Central memory CD4-positive, alpha-beta T cell (primary cell): ENCODE measurements around the gene PDGFA.

Experiments
- DNase-seq: peaks from one replicate; pipeline ENCODE4 v3.0.0; 2022
- total RNA-seq, 3 experiments: gene quantifications; one replicate each; lab custom pipeline; 2026; lab: John Stamatoyannopoulos, UW

Gene PDGFA
- total RNA-seq, result 0 to 28.1 (median 0.11) reads per million in 3 experiments

DNA sequence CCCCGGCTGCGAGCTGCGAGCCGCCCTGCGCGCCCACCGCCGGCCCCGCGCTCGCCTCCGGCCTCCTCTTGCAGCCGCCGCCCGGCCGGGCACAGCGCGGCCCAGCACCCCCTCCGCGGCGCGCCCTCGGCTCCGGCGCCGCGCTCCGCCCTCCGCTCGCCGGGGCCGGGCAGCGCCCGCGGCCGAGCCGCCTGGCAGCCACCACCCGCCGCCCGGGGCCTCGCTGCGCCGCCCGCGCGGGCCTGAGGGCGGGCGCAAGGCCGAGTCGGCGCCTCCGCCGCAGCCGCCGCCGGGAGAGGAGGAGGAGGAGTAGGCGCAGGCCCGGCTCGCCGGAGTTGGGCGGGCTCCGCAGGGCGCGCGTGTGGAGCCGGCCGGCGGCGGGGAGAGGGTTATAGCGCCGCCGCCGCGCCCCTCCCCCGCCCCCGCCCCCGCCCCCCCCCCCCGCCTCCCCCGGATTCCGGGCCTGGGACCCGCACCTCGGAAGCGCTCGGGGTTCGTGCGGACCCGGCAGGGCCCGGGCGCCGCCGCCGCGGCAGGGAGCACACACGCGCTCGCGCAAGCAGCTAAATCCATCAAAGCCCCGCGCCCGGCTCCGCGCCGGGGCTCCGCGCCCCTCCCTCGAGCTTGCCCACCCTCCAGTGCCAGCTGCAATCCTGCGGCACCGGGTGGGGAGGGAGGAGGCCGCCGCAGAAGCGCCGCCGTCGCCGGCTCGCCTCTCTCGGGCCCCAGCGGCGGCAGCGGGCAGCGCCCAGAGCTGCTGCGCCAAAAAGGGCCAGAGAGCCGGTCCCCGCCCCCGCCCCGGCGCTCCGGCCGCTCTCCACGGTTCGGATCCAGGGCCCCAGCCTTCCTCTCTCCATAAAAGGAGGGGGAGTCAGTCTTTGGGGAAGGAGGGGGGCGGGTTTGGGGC, at the start of gene PDGFA:
Gene PDGFA, minus strand, starts transcription at position 363 of the 907 bp plus-strand sequence. CDS start 845 bp downstream, outside the sequence.
- DNase-seq, result no peak

DNA sequence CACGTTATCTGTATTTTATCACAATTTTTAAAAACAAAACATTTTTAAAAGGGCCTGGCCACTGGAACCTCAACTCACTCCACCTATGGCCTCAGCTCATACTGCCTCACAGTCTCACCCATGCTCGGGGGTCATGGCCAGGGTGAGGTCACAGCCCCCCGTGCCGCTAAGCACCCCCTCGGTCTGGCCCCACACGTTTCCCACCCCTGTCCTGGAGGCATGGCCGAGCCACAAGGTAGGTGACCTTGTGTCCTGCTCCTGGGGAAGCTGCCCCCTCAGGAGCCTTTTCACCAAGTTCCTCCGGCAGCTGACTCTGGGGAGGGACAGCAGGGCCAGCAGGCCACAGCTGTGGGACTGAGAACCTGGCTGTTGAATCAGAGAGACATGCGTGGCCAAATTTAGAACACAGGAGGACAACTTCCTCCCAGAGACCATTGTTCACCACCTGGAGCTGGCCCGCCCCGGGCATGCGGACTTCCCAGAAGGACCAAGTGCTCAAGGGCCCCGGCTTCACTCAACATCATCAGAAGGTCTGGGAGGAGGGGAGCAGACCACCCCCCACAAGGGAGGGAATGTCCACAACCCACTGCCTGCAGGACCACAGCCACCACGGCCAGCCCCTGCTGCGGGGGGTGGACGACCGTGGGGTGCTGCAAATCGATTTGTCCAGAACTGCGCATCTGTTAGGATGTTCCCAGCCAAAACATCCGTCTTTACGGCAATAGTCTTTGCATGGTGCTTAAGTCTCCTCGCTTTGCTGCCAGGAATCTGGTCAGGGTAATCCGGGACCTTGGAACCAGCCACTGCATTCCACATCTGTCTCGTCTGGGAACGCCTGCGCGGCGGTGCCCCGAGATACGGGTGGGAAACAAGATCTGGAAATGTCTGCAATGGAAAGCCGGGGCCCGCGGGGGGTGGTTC, 48.6 kb upstream of the PDGFA start:
- DNase-seq, result no peak

DNA sequence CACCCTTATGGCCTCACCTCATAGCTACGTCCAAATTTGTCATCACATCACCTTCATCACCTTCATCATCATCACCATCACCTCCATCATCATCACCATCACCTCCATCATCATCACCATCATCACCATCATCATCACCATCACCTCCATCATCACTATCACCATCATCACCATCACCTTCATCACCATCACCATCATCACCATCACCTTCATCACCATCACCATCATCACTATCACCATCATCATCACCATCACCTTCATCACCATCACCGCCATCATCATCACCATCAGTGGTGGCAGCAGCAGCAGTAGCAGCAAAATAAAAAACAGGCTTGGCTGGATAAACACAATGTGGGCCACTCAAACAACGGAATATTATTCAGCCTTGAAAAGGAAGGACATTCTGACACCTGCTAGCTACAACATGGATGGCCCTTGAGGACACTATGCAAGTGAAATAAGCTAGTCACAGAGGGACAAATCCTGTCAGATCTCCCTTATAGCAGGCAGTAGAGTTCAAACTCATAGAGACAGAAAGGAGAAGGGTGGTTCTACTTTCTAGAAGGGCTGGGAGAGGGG, 47.7 kb upstream of the PDGFA start:
- no peak for DNase-seq

DNA sequence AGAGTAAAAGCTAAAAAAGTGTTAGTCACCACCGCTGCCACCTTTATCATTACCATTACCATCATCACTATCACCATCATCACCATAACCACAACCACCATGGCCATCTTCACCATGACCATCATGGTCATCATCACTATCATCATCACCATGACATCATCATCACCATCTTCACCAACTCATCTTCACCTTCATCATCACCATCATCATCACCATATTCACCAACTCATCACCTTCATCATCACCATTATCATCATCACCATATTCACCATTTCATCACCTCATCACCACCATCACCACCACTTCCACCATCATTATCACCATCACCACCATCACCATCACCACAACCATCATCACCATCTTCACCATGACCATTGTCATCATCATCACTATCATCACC, 46.5 kb upstream of the PDGFA start:
- no peak for DNase-seq

DNA sequence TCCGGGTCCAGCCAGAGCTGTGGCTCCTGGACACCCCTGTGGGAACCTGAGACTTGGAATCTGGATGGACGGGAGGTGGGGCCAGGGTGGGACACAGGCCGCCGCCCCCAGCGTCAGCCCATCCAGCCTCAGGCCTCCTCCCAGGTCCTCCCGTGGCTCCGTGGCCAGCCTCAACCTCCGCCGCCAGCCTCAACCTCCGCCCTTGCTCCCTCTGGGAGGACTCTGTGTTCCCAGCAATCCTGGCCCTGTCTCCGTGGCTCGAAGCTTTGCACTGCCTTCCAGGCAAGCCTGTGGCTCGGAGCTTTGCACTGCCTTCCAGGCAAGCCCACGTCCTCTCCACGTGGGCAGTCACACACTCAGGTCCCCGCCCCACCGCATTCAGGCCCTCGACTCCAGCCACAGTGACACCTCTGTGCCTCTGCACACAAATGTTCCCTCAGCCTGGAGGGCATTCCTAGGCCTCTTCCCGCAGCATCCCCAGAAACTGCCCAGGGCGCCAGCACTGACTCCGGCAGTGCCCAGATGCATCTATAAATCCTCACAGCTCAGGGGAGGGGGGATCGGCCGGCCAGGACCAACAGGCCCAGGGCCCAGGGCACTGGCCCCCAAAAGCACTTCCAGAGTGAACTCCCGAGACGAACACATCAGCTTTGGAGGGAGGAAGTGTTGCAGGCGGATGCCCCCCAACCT, 44.7 kb upstream of the PDGFA start:
- DNase-seq, result no peak

DNA sequence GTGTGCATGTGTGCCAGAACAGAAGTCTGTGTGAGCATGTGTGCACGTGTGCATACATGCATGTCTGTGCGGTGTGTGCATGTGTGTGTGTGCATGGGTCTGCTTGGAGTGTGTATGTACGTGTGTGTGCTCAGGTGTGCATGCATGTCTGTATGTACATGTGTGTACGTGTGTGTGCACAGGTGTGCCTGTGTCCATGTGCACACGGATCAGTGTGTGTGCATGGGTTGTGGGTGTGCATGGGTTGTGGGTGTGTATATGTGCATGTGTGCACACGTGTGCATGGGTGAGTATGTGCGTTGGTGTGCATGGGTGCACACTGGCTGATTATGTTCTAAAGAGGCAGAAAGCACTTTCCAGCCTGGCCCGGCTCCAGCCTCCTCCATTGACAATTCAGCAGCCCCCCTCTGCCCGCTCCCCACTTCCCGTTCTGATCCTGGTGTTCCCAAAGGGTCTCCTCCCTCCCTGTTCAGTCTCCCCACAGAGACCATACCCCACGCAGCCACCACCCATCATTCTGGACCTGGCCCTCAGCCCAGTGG, 44.1 kb upstream of the PDGFA start:
- no peak for DNase-seq

DNA sequence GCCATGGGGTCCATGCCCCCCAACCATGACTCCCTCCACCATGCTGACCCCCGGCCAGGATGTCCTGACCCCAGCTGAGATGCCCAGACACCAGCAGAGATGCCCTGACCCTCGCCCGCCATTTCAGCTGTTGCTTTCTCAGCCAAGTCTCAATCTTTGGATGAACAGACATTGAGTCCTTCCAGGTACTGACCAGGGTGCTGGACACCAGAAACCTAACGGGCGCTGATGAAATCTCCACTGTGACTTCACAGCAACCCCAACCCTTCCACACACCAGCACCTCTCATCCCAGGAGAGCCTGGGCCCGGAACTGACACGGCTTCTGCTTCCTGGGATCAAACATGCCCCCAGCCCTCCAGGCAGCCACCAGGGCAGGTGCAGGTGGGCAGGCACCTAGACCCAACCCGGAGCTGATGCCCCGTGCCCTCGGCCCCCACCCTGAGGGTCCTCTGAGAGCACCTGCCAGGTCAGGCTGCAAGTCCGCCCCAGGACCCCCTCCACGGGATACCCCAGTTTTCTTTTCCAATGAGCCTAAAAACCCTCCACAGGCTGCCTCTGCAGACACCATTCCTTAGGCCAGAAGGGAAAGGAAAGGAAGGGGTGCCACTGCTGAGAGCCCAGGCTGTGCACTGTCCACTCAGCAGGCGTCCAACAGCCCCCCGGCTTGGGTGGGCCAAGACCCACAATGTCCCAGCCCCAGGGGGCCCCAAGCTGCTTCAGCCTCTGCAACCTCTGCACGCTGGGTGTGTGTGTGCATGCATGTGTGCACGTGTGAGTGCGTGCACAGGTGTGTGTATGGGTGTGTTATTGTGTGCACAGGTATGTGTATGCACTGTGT, 43.4 kb upstream of the PDGFA start:
- no peak for DNase-seq

DNA sequence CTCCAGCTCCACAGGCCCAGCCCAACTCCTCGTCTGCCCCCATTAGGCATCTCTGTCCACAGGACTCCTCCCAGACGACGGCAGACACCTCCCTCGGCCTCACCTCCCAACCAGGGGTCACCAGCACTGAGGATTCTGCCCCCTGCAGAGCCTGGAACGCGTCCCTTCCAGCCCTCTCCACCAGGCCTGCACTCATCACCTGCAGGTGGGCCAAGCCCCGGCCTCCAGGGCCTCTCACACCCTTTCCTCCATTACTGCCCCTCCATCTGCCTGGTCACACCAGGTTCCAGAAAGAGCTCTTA, 42.7 kb upstream of the PDGFA start:
- no peak for DNase-seq

DNA sequence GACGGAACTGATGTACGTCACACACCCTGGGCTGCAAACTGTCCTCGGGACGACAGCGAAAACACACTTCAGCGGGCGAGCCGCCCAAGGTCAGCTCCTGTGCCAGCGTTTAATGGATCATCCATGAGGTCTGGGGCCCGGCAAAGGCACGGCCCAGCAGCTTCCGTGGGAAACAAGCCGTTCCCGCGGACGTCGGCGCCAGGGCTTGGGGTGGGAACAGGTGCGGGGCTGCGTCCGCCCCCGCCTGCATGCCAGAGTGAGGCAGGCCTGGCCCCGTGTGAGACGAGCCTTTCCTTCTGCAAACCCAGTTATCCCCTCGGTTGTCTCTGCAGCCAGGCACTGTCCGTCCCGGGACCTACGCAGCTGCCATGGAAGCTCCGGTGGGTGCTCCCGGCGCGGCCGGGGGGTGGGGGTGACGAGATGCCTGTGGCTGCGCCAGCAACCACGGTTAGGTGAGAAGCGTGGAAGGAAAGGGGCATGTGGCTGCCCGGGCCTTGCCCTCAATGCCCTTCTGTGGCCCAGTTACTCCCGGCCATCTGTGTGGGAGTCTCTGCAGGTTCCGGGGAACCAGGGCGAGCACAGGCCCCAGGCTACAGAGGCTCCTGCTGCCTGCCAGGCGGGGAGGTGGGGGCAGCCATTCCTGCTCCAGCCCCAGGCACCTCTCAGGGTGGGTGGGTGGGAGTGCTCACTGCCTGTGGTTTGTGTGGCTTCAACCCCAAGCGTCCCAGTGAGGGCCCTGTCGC, 42.2 kb upstream of the PDGFA start:
- DNase-seq, result no peak

DNA sequence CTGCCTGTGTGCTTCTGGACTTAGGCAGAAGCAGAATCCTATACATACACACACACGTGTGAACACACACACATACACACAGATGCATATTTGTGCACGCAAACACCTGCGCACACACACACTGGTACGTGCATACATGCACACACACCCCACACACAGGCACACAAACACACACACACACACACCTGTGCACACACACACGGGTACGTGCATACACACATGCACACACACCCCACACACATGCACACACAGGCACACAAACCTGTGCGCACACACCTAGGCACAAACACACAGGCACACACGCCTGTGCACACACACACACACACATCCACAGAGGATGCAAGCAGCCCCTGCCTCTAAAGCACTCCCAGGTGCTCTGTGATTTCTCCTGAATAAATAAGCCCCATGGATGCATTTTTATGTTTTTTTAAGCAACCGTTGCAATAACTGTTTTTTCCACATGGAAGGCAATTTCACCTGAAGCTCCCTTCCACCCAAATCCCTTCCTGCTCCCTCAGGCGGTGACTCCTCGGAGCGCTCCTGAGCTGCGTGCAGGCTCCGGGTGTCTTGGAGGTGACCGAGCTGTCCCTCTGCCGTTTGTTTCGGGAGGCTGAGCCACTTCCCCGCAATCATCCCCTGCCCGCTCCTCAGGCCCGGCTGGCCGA, 41.5 kb upstream of the PDGFA start:
- no peak for DNase-seq

DNA sequence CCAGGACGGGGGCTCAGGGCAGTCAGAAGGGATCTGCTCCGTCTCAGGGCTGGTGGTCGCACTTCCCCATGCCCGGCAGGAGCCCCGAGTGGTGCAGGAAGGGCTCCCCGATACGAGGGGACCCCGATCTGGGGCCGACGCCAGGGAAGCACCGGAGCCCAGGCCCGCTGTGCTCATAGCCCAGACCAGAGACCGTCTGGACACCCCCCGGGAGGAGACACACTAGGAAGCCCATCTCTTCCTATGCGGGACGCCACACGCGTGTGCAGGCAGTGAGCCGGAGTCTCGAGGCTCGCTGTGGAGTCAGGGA, 39.7 kb upstream of the PDGFA start:
- DNase-seq, result no peak

DNA sequence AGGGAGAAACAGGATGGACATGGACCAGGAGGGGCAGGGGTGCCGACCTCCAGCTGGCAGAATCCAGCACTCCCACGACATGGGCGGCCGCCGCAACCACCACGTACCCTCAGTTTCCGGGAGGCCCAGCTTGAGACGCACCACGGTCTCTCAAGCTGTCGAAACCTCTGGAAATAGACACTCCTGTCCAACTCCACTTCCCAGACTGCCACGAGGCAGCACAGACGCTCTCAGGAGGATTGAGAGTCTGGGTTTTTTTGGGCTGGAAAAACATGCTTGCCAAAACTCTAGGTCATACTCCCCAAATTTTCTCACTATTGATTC, 37.9 kb upstream of the PDGFA start:
- DNase-seq, result no peak

DNA sequence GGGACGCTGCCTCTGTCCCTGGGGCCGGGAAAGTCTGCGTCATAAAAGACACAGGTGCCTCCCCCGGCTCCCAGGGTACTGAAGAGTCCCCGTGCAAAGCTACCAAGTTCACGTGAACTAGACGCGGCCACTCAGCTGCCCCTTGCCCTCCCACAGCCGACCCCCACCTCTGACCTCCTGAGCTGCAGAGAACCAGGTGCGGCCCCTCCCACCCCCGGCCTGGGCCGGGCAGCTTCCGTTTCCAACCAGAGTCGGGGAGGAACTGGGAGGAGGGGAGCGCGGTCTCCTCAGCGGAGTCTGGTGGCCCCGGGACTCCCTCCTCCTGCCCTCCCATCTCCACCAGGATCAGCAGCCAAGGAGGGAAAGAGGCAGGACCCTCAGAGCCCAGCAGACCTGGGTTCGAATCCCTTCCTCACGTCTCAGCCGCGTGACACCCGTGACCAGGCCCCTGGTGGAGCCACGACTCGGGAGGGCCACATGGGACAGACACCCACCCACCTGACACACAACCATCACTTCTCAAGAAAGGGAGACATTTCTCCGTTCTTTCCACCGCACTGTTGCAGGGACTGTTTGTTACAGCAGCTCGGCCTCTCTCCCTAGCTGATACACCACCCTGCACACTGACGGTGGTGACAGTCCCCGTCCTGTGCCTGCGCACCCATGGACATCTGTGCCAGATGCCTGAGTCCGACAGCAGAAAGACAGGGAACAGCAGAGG, 37.4 kb upstream of the PDGFA start:
- no peak for DNase-seq

DNA sequence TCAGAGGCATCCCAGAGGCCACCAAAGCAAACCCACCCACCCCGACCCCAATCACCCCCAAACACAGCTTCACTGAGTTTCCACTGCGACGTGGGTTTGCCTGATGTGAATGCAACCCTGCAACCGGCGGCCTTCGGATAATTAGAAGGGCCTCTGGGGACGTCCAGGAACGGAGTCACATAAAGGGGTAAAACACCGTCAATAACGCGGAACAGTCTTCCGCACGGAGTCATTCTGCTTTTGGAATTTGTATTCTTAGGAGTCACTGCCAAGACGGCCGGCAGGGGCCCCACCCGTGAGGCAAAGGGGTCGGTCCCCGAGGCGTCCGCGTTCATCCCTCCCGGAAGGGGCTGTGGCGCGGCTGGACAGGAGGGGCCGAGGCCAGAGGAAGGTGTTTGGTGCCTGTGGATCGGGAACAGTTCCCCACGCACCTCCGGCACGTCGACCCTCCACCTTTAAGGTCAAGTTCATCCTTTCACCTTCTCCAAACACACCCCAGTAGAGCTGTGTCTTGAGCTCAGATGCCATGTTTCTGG, 36.7 kb upstream of the PDGFA start:
- no peak for DNase-seq

DNA sequence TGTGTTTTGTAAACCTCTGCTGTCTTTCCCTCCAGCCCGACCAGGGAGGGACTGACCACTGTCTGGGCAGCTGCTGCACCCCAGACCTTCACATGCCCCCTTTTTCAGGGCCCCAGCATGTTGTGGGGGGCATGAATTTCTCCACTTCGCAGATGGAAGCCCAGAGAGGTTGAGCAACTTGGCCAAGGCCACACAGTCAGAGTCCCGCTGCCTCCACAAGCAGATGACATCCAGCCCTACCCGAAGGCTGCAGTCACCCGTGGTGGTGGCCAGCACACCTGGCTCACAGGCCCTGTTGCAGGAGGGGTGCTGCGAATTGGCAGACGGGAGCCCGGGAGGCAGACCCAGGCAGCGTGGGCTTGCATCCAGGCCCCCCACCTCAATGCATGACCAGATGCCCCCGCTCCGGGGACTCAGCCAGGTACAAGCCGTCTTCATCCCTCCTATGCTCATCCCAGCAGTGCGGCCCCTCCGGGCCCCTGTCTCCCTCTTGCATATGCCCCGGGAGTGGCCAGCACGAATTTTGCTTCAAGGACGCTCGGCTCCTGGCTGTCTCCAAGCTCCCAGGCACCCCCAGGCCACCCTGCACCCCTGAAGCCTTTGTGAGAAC, 36.0 kb upstream of the PDGFA start:
- DNase-seq, result no peak

DNA sequence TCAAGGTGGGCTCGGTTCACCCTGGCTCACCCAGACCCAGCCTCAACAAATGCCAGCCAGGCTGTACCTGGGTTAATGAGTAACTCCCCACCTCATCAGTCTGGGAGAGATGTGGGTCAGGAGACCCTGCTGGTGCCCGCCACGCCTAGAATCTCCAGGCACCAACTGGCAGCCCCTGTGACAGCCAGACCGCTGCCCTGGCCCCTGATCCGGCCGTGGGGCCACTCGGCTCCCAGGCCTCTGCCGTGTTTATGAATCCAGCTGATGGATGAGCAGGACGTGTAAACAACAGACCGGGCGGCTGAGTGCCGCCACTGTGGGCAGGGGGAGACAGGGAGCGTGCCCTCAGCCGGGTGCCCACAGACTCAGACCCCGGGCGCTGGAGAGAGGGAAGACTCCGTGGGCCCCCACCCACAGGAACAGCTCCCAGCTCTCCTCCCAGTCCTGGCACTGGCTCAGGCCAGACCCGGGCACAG, 34.0 kb upstream of the PDGFA start:
- no peak for DNase-seq

DNA sequence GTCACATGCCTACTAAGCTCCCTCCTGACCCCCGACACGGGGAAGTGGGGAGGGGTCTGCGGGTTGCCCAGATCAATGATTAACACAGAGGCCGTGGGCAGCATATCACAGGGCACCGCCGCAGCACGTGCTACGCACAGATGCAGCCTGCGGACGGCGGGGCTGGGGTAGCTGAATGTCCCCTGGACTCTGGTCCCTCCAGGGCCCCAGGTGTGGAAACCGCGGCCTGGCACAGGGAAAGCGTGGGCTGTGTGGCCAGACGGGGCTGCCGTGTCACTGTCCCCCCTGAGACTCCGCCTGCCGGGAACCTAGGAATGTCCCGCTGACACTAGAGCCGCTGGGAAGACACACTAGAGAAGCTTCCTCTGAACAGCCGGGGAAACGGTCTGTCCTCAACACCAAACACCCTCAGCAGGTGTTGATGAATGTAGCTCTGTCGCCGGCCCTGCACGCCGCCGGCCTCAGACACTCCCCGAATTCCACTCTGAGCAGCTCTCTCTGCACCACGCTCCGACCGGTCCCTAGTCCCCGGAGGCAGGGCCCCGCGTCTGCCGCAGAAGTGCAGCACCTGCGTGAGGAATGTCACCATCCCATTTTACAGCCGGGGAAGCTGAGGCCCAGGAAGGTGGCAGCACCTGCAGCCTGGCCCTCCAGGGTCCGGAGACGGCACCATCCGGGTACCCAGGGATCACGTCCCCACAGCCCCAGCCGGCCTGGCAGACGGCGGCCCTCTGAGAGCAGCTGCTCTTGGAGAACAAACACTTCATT, 33.4 kb upstream of the PDGFA start:
- DNase-seq, result no peak
